ENCODE results near the gene PPP2R2C.

The PPP2R2C gene

GRCh38 chr4:6332669-6333050 is 139.8 kb downstream of the PPP2R2C start:
- no peak overlapping the region for H3K9ac ChIP-seq
- H3K27ac ChIP-seq, result no peak overlapping the region
- no peak overlapping the region for H3K4me3 ChIP-seq (ENCODE audit: low read depth, low read length)
- H3K4me2 ChIP-seq (ENCODE audit: low read length), result no peak overlapping the region
- no peaks in the 10 kb centered on the region for H3K36me3 ChIP-seq (ENCODE audit: control insufficient read depth, insufficient read depth, low read length)
- H2AFZ ChIP-seq, result no peak overlapping the region
- no peaks in the 10 kb centered on the region for H3K27me3 ChIP-seq (ENCODE audit: control insufficient read depth, insufficient read depth, low read length)
- H3K79me2 ChIP-seq, result no peaks in the 10 kb centered on the region
- H3K9me3 ChIP-seq (ENCODE audit: control insufficient read depth, low read length), result no peaks in the 10 kb centered on the region
- no peaks in the 10 kb centered on the region for H3K4me1 ChIP-seq
- TF ChIP-seq CTCF (IDR thresholded peaks at IDR 0.05), result no peak

GRCh38 chr4:6332042-6332668 is 140.3 kb downstream of the PPP2R2C start:
- no peak overlapping the region for H3K4me3 ChIP-seq (ENCODE audit: low read depth, low read length)
- no peaks in the 10 kb centered on the region for H3K27me3 ChIP-seq (ENCODE audit: control insufficient read depth, insufficient read depth, low read length)
- H3K4me1 ChIP-seq, result no peaks in the 10 kb centered on the region
- H3K27ac ChIP-seq, result no peak overlapping the region
- no peak overlapping the region for H2AFZ ChIP-seq
- TF ChIP-seq CTCF (IDR thresholded peaks at IDR 0.05), result peak; percentile 54
- no peaks in the 10 kb centered on the region for H3K9me3 ChIP-seq (ENCODE audit: control insufficient read depth, low read length)
- no peaks in the 10 kb centered on the region for H3K36me3 ChIP-seq (ENCODE audit: control insufficient read depth, insufficient read depth, low read length)
- no peak overlapping the region for H3K9ac ChIP-seq
- H3K4me2 ChIP-seq (ENCODE audit: low read length), result no peak overlapping the region
- no peaks in the 10 kb centered on the region for H3K79me2 ChIP-seq

GRCh38 chr4:6331468-6331867 is 140.9 kb downstream of the PPP2R2C start:
- Histone ChIP-seq H3K27ac (no peak overlapping the region), H3K4me3 (ENCODE audit: low read depth, low read length) (no peak overlapping the region), H3K27me3 (ENCODE audit: control insufficient read depth, insufficient read depth, low read length) (no peaks in the 10 kb centered on the region), H3K4me1 (no peaks in the 10 kb centered on the region), H3K79me2 (no peaks in the 10 kb centered on the region), H3K9ac (no peak overlapping the region), H3K36me3 (ENCODE audit: control insufficient read depth, insufficient read depth, low read length) (no peaks in the 10 kb centered on the region), H3K9me3 (ENCODE audit: control insufficient read depth, low read length) (no peaks in the 10 kb centered on the region), H3K4me2 (ENCODE audit: low read length) (no peak overlapping the region), H2AFZ (no peak overlapping the region)
- no peak for TF ChIP-seq CTCF (IDR thresholded peaks at IDR 0.05)

GRCh38 chr4:6331018-6331417 is 141.4 kb downstream of the PPP2R2C start:
- Histone ChIP-seq H3K79me2 (no peaks in the 10 kb centered on the region), H3K36me3 (ENCODE audit: control insufficient read depth, insufficient read depth, low read length) (no peaks in the 10 kb centered on the region), H3K9ac (no peak overlapping the region), H2AFZ (no peak overlapping the region), H3K27me3 (ENCODE audit: control insufficient read depth, insufficient read depth, low read length) (no peaks in the 10 kb centered on the region), H3K4me1 (no peaks in the 10 kb centered on the region), H3K4me2 (ENCODE audit: low read length) (no peak overlapping the region), H3K27ac (no peak overlapping the region), H3K4me3 (ENCODE audit: low read depth, low read length) (no peak overlapping the region), H3K9me3 (ENCODE audit: control insufficient read depth, low read length) (no peaks in the 10 kb centered on the region)
- peak; percentile 30 for TF ChIP-seq CTCF (IDR thresholded peaks at IDR 0.05)

- no peak overlapping the region for H3K4me2 ChIP-seq (ENCODE audit: low read length)
- no peaks in the 10 kb centered on the region for H3K9me3 ChIP-seq (ENCODE audit: control insufficient read depth, low read length)
- H3K36me3 ChIP-seq (ENCODE audit: control insufficient read depth, insufficient read depth, low read length), result no peaks in the 10 kb centered on the region
- no peak overlapping the region for H3K4me3 ChIP-seq (ENCODE audit: low read depth, low read length)
- H2AFZ ChIP-seq, result no peak overlapping the region
- H3K27ac ChIP-seq, result no peak overlapping the region
- H3K27me3 ChIP-seq (ENCODE audit: control insufficient read depth, insufficient read depth, low read length), result no peaks in the 10 kb centered on the region
- H3K9ac ChIP-seq, result no peak overlapping the region
- no peak for TF ChIP-seq CTCF (IDR thresholded peaks at IDR 0.05)
- H3K79me2 ChIP-seq, result no peaks in the 10 kb centered on the region
- no peaks in the 10 kb centered on the region for H3K4me1 ChIP-seq
Measured at GRCh38 chr4:6330384-6330767, 142.0 kb downstream of the PPP2R2C start.

All from parathyroid adenoma (tissue), 2 donors.